Measurements from ENCODE around the gene FIBCD1.

The FIBCD1 gene

DNA sequence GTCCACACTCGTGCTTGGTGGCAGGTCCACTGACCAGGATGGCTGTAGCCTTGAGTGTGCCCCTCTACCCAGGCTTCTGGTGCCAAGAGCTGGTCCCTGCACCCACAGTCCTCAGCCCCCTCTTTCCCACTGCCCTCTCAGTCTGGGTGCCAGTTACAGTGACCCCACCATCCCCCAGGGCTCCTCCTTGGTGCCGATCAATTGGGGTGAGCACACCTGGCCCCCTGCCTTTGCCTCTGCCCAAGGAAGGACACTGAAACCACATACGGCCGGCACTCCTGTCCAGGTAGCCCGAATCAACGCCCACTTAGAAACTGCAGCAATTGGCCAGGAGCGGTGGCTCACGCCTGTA lies 24.0 kb downstream of the FIBCD1 start:
- TF ChIP-seq, protein P1, sequence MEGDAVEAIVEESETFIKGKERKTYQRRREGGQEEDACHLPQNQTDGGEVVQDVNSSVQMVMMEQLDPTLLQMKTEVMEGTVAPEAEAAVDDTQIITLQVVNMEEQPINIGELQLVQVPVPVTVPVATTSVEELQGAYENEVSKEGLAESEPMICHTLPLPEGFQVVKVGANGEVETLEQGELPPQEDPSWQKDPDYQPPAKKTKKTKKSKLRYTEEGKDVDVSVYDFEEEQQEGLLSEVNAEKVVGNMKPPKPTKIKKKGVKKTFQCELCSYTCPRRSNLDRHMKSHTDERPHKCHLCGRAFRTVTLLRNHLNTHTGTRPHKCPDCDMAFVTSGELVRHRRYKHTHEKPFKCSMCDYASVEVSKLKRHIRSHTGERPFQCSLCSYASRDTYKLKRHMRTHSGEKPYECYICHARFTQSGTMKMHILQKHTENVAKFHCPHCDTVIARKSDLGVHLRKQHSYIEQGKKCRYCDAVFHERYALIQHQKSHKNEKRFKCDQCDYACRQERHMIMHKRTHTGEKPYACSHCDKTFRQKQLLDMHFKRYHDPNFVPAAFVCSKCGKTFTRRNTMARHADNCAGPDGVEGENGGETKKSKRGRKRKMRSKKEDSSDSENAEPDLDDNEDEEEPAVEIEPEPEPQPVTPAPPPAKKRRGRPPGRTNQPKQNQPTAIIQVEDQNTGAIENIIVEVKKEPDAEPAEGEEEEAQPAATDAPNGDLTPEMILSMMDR (IDR thresholded peaks at IDR 0.05; ENCODE audit: insufficient read depth, low read length): no peak
- TF ChIP-seq POLR2AphosphoS5 (IDR thresholded peaks at IDR 0.05; ENCODE audit: low read depth): no peak
- no peak for TF ChIP-seq SPI1 (IDR thresholded peaks at IDR 0.05; ENCODE audit: borderline replicate concordance, low read depth)
- no peak for TF ChIP-seq REST (IDR thresholded peaks at IDR 0.05; ENCODE audit: insufficient replicate concordance, low read depth)
- TF ChIP-seq GABPA (IDR thresholded peaks at IDR 0.05; ENCODE audit: low read depth): no peak
- Histone ChIP-seq H3K27ac (replicated peaks) (no peak overlapping the region), H3K27me3 (ENCODE audit: insufficient read depth, poor library complexity, severe bottlenecking) (no peaks in the 10 kb centered on the region), H3K4me3 (replicated peaks; ENCODE audit: insufficient read depth, low read length) (no peak overlapping the region)
- no peak for DNase-seq (ENCODE audit: low read depth in 1 of 2, low spot score in 1 of 2)

DNA sequence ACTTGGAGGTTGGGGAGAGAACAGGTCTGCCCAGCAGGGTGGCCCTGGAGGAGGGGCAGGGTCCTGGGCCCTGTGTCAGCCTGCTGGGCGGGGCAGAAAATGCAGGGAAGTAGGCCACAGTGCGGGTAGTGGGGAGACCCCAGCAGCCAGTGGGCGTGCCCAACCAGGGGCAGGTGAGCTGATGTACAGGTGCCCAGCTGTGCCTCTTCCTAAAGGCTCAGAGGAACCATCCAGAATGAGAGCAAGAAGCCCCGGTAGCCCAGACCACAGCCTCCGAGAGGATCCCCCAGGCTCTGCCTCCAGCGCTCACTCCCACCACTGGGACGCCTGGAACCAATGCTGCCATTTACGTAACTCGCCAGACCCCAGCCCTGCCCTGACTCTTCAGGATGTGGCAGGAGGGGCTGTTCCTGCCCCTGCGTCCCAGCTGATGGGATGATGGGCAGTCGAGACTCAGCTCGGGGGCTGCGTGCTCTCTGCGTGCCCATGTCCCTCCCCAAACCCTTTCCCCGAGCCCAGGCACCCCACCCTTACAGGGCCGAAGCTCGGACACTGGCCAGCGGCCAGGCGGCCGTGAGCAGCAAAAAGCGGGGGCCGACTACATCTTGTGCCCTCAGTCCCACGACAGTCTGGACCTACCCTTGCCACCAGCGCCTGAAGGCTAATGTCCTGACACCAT lies 24.5 kb downstream of the FIBCD1 start:
- TF ChIP-seq REST (IDR thresholded peaks at IDR 0.05; ENCODE audit: insufficient replicate concordance, low read depth) (no peak), SPI1 (IDR thresholded peaks at IDR 0.05; ENCODE audit: borderline replicate concordance, low read depth) (no peak), POLR2AphosphoS5 (IDR thresholded peaks at IDR 0.05; ENCODE audit: low read depth) (no peak), GABPA (IDR thresholded peaks at IDR 0.05; ENCODE audit: low read depth) (no peak)
- TF ChIP-seq, protein P1 (IDR thresholded peaks at IDR 0.05; ENCODE audit: insufficient read depth, low read length): no peak

DNA sequence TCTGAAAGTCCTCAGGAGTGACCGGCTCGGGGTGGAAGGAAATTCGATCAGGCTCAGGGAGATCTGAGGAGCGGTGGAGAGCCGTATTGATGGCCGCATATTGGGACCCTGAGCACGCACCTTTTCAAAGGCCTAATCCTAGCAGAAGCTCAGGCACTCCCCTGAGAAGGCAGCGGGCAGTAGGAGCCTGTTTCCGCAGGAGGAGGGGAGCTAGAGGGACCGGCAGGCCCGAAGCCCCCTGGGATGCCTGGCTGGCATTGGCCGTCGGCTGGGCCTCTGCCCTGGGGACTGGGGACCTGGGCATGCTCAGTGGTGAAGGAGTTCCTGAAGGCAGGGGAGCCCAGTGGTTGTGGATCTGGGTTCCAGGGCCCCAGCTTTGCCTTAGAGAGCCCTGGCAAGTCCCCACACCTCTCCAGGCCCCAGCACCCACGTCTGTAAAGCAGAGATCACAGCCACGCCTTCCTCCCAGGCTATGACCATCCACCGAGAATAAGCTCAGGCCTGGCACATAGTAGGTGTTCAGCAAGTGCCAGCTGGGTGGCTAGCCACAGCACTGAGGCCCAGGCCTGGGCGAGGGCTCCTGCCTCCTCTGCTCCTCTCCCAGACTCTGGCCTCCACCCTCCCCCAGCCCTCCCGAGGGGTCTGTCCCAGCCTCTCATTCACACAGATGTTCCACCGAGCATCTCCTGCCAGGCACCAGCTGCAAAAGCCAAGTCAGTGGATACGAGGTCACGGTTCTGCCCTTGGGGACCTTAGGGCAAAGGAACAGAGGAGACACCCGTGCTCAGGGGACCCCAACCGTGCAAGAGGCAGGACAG lies 25.2 kb downstream of the FIBCD1 start:
- H3K27ac ChIP-seq (replicated peaks): no peak overlapping the region
- no peaks in the 10 kb centered on the region for H3K27me3 ChIP-seq (ENCODE audit: insufficient read depth, poor library complexity, severe bottlenecking)
- TF ChIP-seq POLR2AphosphoS5 (IDR thresholded peaks at IDR 0.05; ENCODE audit: low read depth) (no peak), SPI1 (IDR thresholded peaks at IDR 0.05; ENCODE audit: borderline replicate concordance, low read depth) (no peak), GABPA (IDR thresholded peaks at IDR 0.05; ENCODE audit: low read depth) (no peak), REST (IDR thresholded peaks at IDR 0.05; ENCODE audit: insufficient replicate concordance, low read depth) (no peak)
- TF ChIP-seq, protein P1 (IDR thresholded peaks at IDR 0.05; ENCODE audit: insufficient read depth, low read length): no peak
- DNase-seq (ENCODE audit: low read depth in 1 of 2, low spot score in 1 of 2): no peak
- no peak overlapping the region for H3K4me3 ChIP-seq (replicated peaks; ENCODE audit: insufficient read depth, low read length)

More for the DNA sequence above, 24.5 kb downstream of the FIBCD1 start:
- Histone ChIP-seq H3K4me3 (replicated peaks; ENCODE audit: insufficient read depth, low read length) (no peak overlapping the region), H3K27ac (replicated peaks) (no peak overlapping the region), H3K27me3 (ENCODE audit: insufficient read depth, poor library complexity, severe bottlenecking) (no peaks in the 10 kb centered on the region)
- no peak for DNase-seq (ENCODE audit: low read depth in 1 of 2, low spot score in 1 of 2)
